Kidney (tissue), 14 donors: ENCODE measurements around the gene CACTIN. TPM values are rescaled to one million over a fixed set of nuclear protein-coding genes. Genes with fewer than 3 reads are reported as not detected.

Source experiments
- DNase-seq, 5 donors: peaks; one replicate each; pipeline ENCODE4 v3.0.0-alpha.2; 2013 to 2020
- FAIRE-seq: peaks from 2 replicates; lab custom pipeline; 2012; peaks lifted over from hg19 to GRCh38; lab: Jason Lieb, UNC
- H3K27ac ChIP-seq, 2 donors: one replicate each; pipeline ENCODE4 v1.7.0; 2013; ENCODE audit warnings: low read depth in 2 of 2, low read length in 2 of 2, inconsistent platforms in 1 of 2
- H3K27me3 ChIP-seq: one replicate; pipeline ENCODE4 v1.7.1; 2013; ENCODE audit warnings: low read length, inconsistent platforms; ENCODE audit not compliant: control insufficient read depth, insufficient read depth
- H3K36me3 ChIP-seq, 3 donors: one replicate each; pipeline versions ENCODE4 v1.7.0 to v1.7.1; 2013; ENCODE audit warnings: low read length in 3 of 3, control low read depth in 1 of 3, inconsistent platforms in 1 of 3; ENCODE audit not compliant: insufficient read depth in 3 of 3, control insufficient read depth in 2 of 3
- H3K4me1 ChIP-seq, 3 donors: one replicate each; pipeline versions ENCODE4 v1.7.0 to v1.7.1; 2013; ENCODE audit warnings: low read length in 3 of 3, inconsistent platforms in 1 of 3, low read depth in 1 of 3; ENCODE audit not compliant: control insufficient read depth in 2 of 3, insufficient read depth in 2 of 3
- H3K4me3 ChIP-seq, 3 donors: one replicate each; pipeline versions ENCODE4 v1.7.0 to v1.8.1; 2013; ENCODE audit warnings: low read length in 3 of 3, control low read depth in 1 of 3, inconsistent platforms in 1 of 3
- H3K9ac ChIP-seq, 3 donors: one replicate each; pipeline versions ENCODE4 v1.7.0 to v1.7.1; 2013; ENCODE audit warnings: low read length in 3 of 3, control low read depth in 1 of 3, inconsistent platforms in 1 of 3
- H3K9me3 ChIP-seq, 3 donors: one replicate each; pipeline versions ENCODE4 v1.7.0 to v1.7.1; 2013; ENCODE audit warnings: low read length in 3 of 3, control low read depth in 1 of 3, inconsistent platforms in 1 of 3; ENCODE audit not compliant: control insufficient read depth in 2 of 3, insufficient read depth in 1 of 3
- CTCF ChIP-seq: IDR thresholded peaks from 3 replicates; pipeline ENCODE4 v1.5.1; 2012; ENCODE audit warnings: mild to moderate bottlenecking, moderate library complexity, borderline replicate concordance; ENCODE audit not compliant: insufficient read depth; ENCODE audit errors: extremely low read depth
- intact Hi-C: fragments of 100-400 bp; cut with DNase I; formaldehyde crosslinking; loops from one replicate; pipeline ENCODE4 v1.11.1; 2022
- polyA plus RNA-seq: library from polyadenylated mRNA; stranded (reverse); fragments of 350-450 nt; fragmentation: Illumina TruSeq; extraction: RNeasy Lipid Tissue Mini Kit (QIAGEN cat#74804); gene quantifications from one replicate; pipeline ENCODE4 v1.2.3, GENCODE V29; 2014; ENCODE audit warnings: low read depth, low replicate concordance; ENCODE audit not compliant: insufficient read depth
- total RNA-seq: library from RNA; stranded (reverse); fragmentation: NEBNext Ultra II Directional; extraction: Animal tissue kit (Norgen Biotek cat#: 25700); gene quantifications from one replicate; pipeline ENCODE4 v1.2.1, GENCODE V29; 2021
- donor health status: control.
- donor health status: control.
- donor health status: control.
- donor health status: control.
- donor health status: control.
- donor health status: DM: yes; HTN: yes; CAD: no.
- donor health status: Normal renal cell carcinoma (clear cell type).

Gene CACTIN
- total and polyA plus RNA-seq, 2 donors from 2014 or later: 11.6 to 23.9 TPM

GRCh38 chr19:3658004-3658869 is 31.6 kb upstream of the CACTIN start:
- no peak for TF ChIP-seq CTCF
- DNase-seq (no peak), FAIRE-seq (no peak)
- no peaks in the 10 kb centered on the region for H3K27me3 ChIP-seq
- no peak overlapping the region for H3K9ac ChIP-seq
- H3K9me3 ChIP-seq: no peaks in the 10 kb centered on the region
- no peak overlapping the region for H3K4me3 ChIP-seq
- peaks cover 2 to 13% (median 4%) of the 10 kb centered on the region in 3 donors for H3K36me3 ChIP-seq
- no peaks in the 10 kb centered on the region for H3K4me1 ChIP-seq
- intact Hi-C loops: no loop called here
- no peak overlapping the region for H3K27ac ChIP-seq

- H3K27me3 ChIP-seq: no peaks in the 10 kb centered on the region
- no peak overlapping the region for H3K9ac ChIP-seq
- TF ChIP-seq CTCF: no peak
- H3K9me3 ChIP-seq: no peaks in the 10 kb centered on the region
- DNase-seq: no peak
- H3K27ac ChIP-seq: no peak overlapping the region
- intact Hi-C loops: no loop called here
- H3K36me3 ChIP-seq: peaks cover 2 to 18% (median 4%) of the 10 kb centered on the region in 3 donors
- no peak for FAIRE-seq
- H3K4me3 ChIP-seq: no peak overlapping the region
- H3K4me1 ChIP-seq: no peaks in the 10 kb centered on the region
Observed at GRCh38 chr19:3657395-3657769, 30.8 kb upstream of the CACTIN start.

DNA sequence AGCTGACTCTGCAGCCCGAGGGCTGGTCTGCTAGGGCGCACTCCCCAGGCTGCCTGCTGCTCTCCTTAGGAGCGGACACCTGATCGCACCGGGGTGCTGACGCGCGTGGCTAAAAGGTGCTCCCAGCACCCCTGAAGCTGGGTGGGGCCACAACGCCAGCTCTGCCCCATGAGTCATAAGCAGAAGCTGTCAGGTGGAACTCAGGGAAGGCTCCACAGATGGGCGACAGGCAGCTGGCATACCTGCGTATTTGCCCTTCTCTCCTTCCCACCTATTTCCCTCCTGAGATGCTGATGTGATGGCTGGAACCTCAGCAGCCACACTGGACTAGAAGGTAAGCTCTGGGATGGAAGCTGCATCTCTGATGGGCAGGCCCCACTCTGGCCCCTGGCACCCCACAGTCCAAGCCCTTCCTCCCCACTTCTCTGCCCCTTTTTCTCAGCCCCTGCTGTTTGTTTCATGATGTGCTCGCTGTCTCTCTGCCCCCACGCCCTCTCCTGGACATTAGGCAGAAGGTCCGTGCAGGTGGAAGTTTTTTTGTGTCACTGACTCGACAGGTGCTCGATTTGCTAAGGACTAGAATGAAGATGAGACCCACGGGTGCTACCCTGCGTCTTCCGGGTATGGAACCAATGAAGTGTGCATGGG is 30.3 kb upstream of the CACTIN start:
- peaks cover 2 to 18% (median 4%) of the 10 kb centered on the region in 3 donors for H3K36me3 ChIP-seq

More for the DNA sequence above, 30.3 kb upstream of the CACTIN start:
- intact Hi-C loops: no loop called here
- Histone ChIP-seq H3K4me3 (no peak overlapping the region), H3K27ac (no peak overlapping the region), H3K9ac (no peak overlapping the region), H3K27me3 (no peaks in the 10 kb centered on the region), H3K9me3 (no peaks in the 10 kb centered on the region), H3K4me1 (no peaks in the 10 kb centered on the region)
- FAIRE-seq (no peak), DNase-seq (no peak)
- no peak for TF ChIP-seq CTCF
